ENCODE measurements around the gene ZNF708.
"Not testable (repeated sequence)": the region's sequence is repeated elsewhere in the genome, so short reads cannot be mapped to it uniquely, and the experiment has no call there.

The ZNF708 gene

GRCh38 chr19:21317821-21318220 lies 11.4 kb downstream of the ZNF708 start:
- Mint-ChIP-seq H3K36me3 (ENCODE audit: low read depth) (peaks cover 90% of the 10 kb centered on the region), H3K27ac (no peak overlapping the region), H3K4me3 (no peak overlapping the region), H3K9me3 (peaks cover 40% of the 10 kb centered on the region), H3K27me3 (ENCODE audit: low read depth) (no peaks in the 10 kb centered on the region), H3K4me1 (no peaks in the 10 kb centered on the region)
- TF ChIP-seq, protein P1, sequence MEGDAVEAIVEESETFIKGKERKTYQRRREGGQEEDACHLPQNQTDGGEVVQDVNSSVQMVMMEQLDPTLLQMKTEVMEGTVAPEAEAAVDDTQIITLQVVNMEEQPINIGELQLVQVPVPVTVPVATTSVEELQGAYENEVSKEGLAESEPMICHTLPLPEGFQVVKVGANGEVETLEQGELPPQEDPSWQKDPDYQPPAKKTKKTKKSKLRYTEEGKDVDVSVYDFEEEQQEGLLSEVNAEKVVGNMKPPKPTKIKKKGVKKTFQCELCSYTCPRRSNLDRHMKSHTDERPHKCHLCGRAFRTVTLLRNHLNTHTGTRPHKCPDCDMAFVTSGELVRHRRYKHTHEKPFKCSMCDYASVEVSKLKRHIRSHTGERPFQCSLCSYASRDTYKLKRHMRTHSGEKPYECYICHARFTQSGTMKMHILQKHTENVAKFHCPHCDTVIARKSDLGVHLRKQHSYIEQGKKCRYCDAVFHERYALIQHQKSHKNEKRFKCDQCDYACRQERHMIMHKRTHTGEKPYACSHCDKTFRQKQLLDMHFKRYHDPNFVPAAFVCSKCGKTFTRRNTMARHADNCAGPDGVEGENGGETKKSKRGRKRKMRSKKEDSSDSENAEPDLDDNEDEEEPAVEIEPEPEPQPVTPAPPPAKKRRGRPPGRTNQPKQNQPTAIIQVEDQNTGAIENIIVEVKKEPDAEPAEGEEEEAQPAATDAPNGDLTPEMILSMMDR (IDR thresholded peaks at IDR 0.05; ENCODE audit: unreplicated experiment in 3 of 3) = no peak

GRCh38 chr19:21314676-21315075 lies 14.5 kb downstream of the ZNF708 start:
- Mint-ChIP-seq H3K4me1 (no peaks in the 10 kb centered on the region), H3K36me3 (ENCODE audit: low read depth) (peaks cover 87% of the 10 kb centered on the region), H3K9me3 (peaks cover 28% of the 10 kb centered on the region), H3K27me3 (ENCODE audit: low read depth) (no peaks in the 10 kb centered on the region), H3K27ac (no peak overlapping the region), H3K4me3 (no peak overlapping the region)
- TF ChIP-seq, protein P1 (IDR thresholded peaks at IDR 0.05; ENCODE audit: unreplicated experiment in 3 of 3) = no peak

- not testable (repeated sequence) for H3K4me3 Mint-ChIP-seq; H3K27me3 Mint-ChIP-seq (ENCODE audit: low read depth); H3K4me1 Mint-ChIP-seq; H3K27ac Mint-ChIP-seq
- peaks cover 31% of the 10 kb centered on the region for H3K9me3 Mint-ChIP-seq
- H3K36me3 Mint-ChIP-seq (ENCODE audit: low read depth) = peaks cover 87% of the 10 kb centered on the region
Measured at GRCh38 chr19:21312807-21313206, 16.4 kb downstream of the ZNF708 start.

GRCh38 chr19:21308773-21309172 lies 20.4 kb downstream of the ZNF708 start:
- peaks cover 90% of the 10 kb centered on the region for H3K36me3 Mint-ChIP-seq (ENCODE audit: low read depth)
- H3K4me3 Mint-ChIP-seq = no peak overlapping the region
- H3K9me3 Mint-ChIP-seq = peaks cover 25% of the 10 kb centered on the region
- H3K4me1 Mint-ChIP-seq = no peaks in the 10 kb centered on the region
- H3K27ac Mint-ChIP-seq = no peak overlapping the region
- TF ChIP-seq, protein P1 (IDR thresholded peaks at IDR 0.05; ENCODE audit: unreplicated experiment in 3 of 3) = no peak
- no peaks in the 10 kb centered on the region for H3K27me3 Mint-ChIP-seq (ENCODE audit: low read depth)

- H3K4me3 Mint-ChIP-seq; H3K27ac Mint-ChIP-seq; H3K27me3 Mint-ChIP-seq (ENCODE audit: low read depth); H3K4me1 Mint-ChIP-seq: not testable (repeated sequence)
- H3K9me3 Mint-ChIP-seq = peaks cover 19% of the 10 kb centered on the region
- peaks cover 88% of the 10 kb centered on the region for H3K36me3 Mint-ChIP-seq (ENCODE audit: low read depth)
Measured at GRCh38 chr19:21306881-21307479, 22.2 kb downstream of the ZNF708 start.

GRCh38 chr19:21293768-21294167 lies 35.4 kb downstream of the ZNF708 start:
- not testable (repeated sequence) for H3K27ac Mint-ChIP-seq; H3K4me3 Mint-ChIP-seq; H3K27me3 Mint-ChIP-seq (ENCODE audit: low read depth); H3K4me1 Mint-ChIP-seq
- Mint-ChIP-seq H3K9me3 (peaks cover 54% of the 10 kb centered on the region), H3K36me3 (ENCODE audit: low read depth) (peaks cover 93% of the 10 kb centered on the region)

GRCh38 chr19:21269813-21270212 lies 59.4 kb downstream of the ZNF708 start:
- Mint-ChIP-seq H3K4me3 (no peak overlapping the region), H3K27me3 (ENCODE audit: low read depth) (no peaks in the 10 kb centered on the region), H3K9me3 (peaks cover 44% of the 10 kb centered on the region), H3K27ac (no peak overlapping the region), H3K36me3 (ENCODE audit: low read depth) (peaks cover 3% of the 10 kb centered on the region), H3K4me1 (no peaks in the 10 kb centered on the region)
- TF ChIP-seq, protein P1 (IDR thresholded peaks at IDR 0.05; ENCODE audit: unreplicated experiment in 3 of 3) = no peak

Measured in nephron (organoid).